ENCODE measurements around the gene KNDC1.

KNDC1 gene

DNA sequence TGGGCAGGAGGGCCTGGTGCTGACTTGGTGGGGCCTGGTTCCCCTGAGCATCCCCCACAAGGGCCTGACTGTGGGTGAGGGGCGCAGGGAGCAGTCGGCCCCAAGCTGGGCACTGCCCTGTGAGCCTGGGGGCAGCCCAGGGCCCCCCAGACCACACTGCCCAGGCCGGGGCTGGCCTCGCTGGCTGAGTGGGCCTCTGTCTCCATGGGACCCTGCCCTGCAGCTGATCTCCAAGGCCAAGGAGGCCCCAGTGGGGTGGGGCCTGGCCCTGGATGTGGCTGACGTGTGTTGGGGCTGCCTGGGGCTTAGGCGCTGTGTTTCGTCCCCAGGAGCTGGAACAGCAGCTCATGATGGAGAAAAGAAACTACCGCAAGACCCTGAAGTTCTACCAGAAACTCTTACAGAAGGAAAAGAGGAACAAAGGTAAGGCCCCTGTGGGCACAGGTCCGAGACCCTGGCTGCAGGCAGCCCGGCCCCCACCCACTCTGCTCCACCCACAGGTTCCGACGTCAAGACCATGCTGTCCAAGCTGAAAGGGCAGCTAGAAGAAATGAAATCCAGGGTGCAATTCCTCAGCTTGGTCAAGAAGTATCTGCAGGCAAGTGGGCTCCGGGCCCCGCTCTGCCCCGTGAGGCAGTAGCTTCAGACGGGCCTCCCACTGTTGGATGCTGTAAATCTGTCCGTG is 46.5 kb downstream of the KNDC1 start:
- TF ChIP-seq, protein P1, sequence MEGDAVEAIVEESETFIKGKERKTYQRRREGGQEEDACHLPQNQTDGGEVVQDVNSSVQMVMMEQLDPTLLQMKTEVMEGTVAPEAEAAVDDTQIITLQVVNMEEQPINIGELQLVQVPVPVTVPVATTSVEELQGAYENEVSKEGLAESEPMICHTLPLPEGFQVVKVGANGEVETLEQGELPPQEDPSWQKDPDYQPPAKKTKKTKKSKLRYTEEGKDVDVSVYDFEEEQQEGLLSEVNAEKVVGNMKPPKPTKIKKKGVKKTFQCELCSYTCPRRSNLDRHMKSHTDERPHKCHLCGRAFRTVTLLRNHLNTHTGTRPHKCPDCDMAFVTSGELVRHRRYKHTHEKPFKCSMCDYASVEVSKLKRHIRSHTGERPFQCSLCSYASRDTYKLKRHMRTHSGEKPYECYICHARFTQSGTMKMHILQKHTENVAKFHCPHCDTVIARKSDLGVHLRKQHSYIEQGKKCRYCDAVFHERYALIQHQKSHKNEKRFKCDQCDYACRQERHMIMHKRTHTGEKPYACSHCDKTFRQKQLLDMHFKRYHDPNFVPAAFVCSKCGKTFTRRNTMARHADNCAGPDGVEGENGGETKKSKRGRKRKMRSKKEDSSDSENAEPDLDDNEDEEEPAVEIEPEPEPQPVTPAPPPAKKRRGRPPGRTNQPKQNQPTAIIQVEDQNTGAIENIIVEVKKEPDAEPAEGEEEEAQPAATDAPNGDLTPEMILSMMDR (IDR thresholded peaks at IDR 0.05; ENCODE audit: low read depth, low read length, missing control alignments): no peak
- no peak overlapping the region for H3K4me3 ChIP-seq (ENCODE audit: low read depth, low read length)
- DNase-seq (ENCODE audit: low read depth): no peak
- in situ Hi-C loops (cut with HindIII; ENCODE audit: low sequenced_read_pairs): no loop called here

DNA sequence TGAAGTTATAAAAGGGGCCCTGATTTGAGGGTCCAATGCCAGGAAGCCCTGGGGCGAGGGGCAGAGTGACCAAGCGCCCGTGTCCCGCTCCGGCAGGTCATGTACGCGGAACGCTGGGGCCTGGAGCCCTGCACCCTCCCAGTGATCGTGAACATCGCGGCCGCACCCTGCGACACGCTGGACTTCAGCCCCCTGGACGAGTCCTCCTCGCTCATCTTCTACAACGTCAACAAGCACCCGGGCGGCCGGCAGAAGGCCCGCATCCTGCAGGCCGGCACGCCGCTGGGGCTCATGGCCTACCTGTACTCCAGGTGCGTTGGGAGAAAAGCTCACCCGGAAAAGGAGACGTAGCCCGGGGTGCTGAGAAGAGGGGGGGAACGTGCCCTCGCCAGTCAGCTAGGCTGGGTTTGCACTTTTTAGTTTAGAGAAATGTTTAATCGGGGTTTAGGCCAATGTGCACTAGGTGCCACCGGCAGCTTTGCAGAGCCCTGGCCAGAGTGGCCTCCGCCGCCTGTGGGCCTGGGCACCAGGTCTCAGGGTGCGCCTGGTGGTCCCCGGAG is 47.1 kb downstream of the KNDC1 start:
- TF ChIP-seq, protein P1 (IDR thresholded peaks at IDR 0.05; ENCODE audit: low read depth, low read length, missing control alignments): no peak
- in situ Hi-C loops (cut with HindIII; ENCODE audit: low sequenced_read_pairs): no loop called here
- no peak for DNase-seq (ENCODE audit: low read depth)
- no peak overlapping the region for H3K4me3 ChIP-seq (ENCODE audit: low read depth, low read length)

DNA sequence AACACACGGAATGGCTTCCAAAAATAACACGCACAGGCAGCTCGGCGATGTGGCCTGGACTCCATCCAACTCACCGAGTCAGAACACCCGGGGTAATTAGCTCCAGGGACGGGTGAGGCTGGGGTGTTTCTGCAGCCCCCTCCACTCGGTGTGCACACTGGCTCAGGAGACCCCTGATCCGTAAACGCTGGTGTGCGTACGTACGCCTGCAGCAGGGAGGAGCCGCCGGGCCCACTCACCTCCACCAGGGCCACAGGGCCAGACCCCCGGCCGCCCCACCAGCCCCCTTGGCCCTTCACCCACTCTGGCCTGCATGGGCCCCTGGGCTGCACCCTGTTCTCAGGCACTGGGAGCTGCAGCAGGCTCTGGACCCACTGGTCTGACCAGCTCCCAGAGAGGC is 47.6 kb downstream of the KNDC1 start:
- TF ChIP-seq, protein P1 (IDR thresholded peaks at IDR 0.05; ENCODE audit: low read depth, low read length, missing control alignments): no peak
- in situ Hi-C loops (cut with HindIII; ENCODE audit: low sequenced_read_pairs): no loop called here
- DNase-seq (ENCODE audit: low read depth): no peak
- H3K4me3 ChIP-seq (ENCODE audit: low read depth, low read length): no peak overlapping the region

DNA sequence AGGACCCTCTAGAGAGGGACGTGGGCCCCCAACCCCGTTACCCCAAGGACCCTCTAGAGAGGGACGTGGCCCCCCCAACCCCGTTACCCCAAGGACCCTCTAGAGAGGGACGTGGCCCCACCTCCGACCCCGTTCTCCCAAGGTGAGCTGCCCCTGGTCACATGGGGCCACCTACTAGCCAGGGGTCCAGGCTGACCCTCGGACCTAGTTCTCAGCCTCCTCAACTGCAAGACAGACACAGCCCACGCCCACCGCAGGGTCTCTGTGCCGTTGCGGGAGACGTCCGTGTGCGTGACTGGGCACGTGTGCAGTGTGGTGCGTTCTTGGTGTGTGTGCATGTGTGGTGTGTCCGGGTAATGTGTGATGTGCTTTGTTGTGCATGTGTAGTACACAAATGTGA is 48.4 kb downstream of the KNDC1 start:
- DNase-seq (ENCODE audit: low read depth): no peak
- no peak overlapping the region for H3K4me3 ChIP-seq (ENCODE audit: low read depth, low read length)
- TF ChIP-seq, protein P1 (IDR thresholded peaks at IDR 0.05; ENCODE audit: low read depth, low read length, missing control alignments): no peak
- in situ Hi-C loops (cut with HindIII; ENCODE audit: low sequenced_read_pairs): no loop called here

DNA sequence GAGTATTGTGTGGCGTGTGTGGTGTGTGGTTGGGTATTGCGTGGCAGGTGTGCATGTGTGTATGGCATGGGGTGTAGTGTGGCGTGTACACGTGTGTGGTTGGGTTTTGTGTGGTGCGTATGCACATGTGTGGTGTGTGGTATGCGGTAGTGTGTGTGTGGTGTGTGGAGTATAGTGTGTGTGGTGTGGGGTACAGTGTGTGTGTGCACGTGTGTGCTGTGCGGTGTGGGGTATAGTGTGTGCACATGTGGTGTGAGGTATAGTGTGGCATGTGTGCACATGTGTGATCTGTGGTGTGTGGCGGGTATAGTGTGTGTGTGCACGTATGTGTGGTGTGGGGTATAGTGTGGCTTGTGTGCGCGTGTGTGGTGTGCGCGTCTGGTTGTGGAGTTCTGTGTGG is 49.1 kb downstream of the KNDC1 start:
- in situ Hi-C loops (cut with HindIII; ENCODE audit: low sequenced_read_pairs): no loop called here
- H3K4me3 ChIP-seq (ENCODE audit: low read depth, low read length): no peak overlapping the region
- DNase-seq (ENCODE audit: low read depth): no peak
- TF ChIP-seq, protein P1 (IDR thresholded peaks at IDR 0.05; ENCODE audit: low read depth, low read length, missing control alignments): no peak

DNA sequence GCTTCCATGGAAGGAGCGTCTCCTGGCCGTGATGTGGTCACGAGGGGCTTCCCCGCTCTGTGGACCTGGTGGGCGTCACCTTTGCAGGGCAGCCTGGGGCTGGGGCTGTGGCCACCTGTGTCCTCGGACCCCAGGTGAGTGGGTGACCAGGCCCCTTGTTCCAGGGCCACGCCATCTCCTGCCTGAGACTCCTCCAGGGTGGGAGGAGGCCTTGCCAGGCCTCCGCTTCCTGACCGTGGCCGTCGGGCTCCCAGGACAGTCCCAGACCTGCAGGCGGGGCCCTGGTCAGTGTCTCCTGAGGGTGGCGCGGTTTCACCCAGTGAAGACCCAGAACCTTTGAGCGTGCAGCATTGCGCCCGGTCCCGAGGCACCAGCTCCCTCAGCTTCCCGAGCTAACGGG is 49.6 kb downstream of the KNDC1 start:
- in situ Hi-C loops (cut with HindIII; ENCODE audit: low sequenced_read_pairs): no loop called here
- no peak for DNase-seq (ENCODE audit: low read depth)
- no peak overlapping the region for H3K4me3 ChIP-seq (ENCODE audit: low read depth, low read length)
- TF ChIP-seq, protein P1 (IDR thresholded peaks at IDR 0.05; ENCODE audit: low read depth, low read length, missing control alignments): no peak

All from astrocyte of the cerebellum (primary cell).